CD4-positive, alpha-beta T cell treated with Interleukin-15 for 4 hours (primary cell): ENCODE measurements around the gene FBXO11.

ENCODE experiments used
- DNase-seq: peaks from one replicate; pipeline ENCODE4 v3.0.0-alpha.2; 2020; ENCODE audit warnings: low spot score

The FBXO11 gene

DNA sequence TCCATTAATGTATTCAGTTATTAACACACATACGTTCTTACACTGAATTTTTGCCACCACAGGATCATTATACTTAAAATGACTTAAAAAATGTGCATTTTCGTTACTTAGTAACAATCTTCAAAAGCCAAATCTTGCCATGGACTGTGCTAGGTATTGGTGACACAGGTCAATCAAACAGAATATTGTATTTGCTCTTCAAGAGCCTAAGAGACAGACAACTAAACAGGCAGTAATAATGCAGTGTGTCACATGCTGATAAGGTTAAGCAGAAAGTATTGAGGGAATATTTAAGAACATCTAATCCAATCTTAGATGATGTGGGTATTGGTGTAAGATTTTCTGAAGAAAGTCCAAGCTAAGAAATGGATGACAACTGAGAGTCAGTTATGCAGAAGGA, 56.9 kb downstream of the FBXO11 start:
- DNase-seq, result no peak

DNA sequence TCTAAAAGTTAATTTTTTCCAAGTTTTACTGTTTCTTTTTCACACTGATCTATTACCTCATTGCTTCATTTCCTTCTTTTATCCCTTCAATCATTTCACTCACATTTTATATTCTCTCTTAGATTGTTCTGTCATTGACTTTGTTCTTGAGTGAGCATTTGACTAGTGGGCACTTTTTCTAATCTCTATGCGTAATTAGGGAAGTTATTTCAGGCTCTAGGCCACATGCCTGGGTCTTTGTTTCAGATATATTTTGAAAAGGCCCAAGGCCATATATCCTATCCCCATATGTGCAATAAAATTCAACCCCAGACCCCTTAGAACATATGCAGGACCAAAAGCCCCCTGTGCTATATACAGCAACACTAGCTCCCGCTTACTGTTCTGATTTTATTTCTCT, 62.1 kb downstream of the FBXO11 start:
- no peak for DNase-seq

DNA sequence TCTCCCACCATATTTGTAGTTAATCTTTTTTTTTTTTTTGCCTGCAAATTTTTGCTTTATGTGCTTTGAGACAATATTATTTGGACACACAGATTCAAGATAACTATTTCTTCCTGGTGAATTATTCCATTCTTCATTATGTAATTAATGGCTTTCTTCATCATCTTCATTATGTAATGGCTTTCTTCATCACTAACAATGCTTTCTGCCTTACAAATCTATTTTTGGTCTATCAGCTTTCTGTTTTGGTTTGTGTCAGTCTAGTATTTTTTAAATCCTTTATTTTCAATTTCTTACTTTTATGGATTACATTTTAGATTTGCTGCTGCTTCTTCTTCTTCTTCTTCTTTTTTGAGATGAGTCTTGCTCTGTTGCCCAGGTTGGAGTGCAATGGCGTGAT, 62.9 kb downstream of the FBXO11 start:
- DNase-seq, result no peak

DNA sequence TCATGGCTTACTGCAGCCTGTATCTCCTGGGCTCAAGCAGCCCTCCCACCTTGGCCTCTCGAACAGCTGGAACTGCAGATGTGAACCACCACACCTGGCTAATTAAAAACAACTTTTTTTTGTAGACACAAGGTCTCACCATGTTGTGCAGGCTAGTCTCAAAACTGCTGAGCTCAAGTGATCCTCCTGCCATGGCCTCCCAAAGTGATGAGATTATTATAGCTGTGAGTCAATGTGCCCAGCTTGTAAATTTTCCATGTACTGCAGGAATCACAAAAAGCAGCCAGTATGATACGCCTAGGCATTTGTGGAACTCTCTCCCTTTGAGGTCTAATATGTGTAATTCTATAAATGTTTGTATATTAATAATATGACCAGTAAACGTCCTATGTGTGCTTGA, 63.5 kb downstream of the FBXO11 start:
- no peak for DNase-seq

DNA sequence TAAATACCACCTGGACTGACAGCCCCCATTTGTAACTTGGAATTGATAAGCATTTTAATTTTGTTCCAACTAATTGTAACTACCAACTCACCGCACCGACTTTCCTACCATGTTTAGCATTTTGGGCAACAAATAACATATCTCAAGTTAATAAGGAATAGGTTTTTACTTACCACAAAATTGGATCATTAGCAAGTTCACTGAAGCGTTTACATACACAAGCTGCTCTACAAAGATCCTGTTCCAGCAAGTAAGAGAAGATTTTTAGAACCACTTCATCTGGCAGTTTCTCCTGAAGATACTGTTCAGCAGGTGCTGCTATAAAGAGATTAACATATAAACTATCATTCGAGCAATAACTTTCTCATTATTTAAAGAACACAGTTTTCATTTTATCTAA, 67.6 kb downstream of the FBXO11 start:
- DNase-seq, result no peak

DNA sequence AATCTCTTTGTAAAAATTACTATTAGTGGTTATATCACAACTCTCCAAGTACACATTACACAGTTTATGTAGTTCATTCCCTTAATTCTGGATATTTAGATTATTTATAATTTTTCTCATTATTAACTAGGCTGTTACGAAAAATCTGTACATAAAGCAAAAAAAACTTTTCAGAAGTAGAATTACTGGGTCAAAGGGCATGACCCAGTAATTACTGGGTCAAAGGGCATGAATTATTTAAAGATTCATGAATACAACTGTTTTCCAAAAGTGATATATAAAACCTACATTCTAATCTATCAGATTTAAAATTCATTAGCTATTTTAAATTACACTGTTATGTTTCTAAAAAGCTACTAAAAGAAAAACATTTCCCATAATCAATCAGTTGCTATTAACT, 68.0 kb downstream of the FBXO11 start:
- no peak for DNase-seq

DNA sequence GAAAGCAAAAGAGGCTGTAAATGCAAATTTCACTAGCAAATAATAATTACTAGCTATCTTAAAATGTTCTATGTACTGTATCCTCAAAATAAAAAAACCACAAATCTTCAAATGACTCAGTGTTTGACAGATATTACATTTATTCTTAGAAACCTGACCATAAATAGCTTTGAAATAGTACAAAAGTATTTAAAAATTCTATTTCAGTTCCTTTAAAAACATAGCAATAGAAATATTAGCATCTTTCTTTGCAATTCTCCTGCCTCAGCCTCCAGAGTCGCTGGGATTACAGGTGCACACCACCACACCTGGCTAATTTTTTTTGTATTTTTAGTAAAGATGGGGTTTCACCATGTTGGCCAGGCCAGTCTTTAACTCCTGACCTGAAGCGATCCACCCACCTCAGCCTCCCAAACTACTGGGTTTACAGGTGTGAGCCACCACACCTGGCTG, 72.8 kb downstream of the FBXO11 start:
- no peak for DNase-seq

DNA sequence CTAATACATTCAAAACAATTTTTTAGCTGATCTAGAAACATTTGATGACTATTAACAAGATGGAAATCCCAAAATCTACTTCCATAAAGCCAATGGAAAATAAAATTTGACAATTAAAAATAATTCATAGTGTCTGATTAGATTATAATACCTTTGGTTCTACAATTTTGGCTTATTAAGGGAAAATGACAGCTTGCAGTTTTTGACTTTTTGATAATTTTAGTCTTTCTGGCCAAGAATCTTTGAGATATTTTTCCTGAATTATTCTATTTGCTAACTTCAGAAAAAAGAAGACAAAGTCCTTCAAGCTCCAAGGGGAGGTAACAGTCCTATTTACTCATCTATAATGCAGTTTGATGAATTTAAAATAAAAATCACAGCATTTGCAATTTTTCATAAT, 83.8 kb downstream of the FBXO11 start:
- no peak for DNase-seq

DNA sequence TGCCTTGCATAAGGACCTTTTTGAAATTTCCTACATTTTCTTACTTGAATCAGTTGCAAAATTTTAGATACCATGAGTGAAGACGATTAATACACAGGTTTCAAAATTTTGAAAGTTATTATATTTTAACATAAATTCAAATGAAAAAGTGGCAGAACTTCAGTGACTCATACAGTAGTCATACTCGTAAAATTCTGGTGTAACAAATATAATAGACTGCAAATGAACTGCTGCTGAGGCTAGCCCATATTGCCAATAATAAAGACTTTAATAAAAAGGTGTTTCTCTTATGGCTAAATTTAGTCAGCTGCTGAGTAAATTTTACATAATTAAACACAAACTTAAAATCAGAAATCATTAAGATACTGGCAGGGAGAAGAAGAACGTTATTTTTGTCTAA, 86.5 kb downstream of the FBXO11 start:
- no peak for DNase-seq

DNA sequence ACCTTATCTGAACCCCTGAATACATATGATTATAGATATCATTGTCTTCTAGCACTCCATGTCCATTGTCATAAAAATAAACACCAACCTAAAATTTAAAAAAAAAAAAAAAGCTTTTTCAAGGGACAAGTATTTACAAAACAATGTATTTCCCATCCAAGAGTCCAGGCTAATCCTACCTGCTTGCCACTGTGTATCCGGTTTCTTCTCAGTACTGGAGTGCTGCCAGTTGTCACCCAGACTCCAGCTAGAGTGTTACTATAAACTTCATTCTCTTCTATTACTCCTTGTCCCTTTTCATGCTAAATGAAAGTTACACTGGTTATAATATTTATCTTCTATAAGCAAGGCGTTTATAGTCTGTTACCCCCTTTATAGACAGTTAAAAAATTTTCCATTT, 87.5 kb downstream of the FBXO11 start:
- no peak for DNase-seq

DNA sequence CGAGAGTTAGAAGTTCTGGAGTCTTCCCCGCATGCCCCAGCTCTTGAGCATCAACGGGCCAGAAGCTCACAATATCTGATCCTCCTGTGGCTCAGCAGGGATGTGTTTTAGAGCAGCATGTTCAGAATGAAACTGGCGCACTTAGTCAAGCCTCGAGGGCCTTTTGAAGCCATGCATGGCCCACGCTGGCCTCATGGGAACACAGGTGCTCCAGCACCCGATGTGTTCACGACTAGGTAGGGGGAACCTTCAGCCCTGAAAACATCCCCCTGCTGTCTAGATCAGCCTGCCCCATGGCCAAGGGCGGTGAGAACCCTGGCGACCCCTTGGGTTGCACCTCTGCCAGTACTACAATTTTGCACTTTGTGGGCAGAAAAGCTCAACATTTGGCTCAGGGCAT, 90.5 kb downstream of the FBXO11 start:
- no peak for DNase-seq

DNA sequence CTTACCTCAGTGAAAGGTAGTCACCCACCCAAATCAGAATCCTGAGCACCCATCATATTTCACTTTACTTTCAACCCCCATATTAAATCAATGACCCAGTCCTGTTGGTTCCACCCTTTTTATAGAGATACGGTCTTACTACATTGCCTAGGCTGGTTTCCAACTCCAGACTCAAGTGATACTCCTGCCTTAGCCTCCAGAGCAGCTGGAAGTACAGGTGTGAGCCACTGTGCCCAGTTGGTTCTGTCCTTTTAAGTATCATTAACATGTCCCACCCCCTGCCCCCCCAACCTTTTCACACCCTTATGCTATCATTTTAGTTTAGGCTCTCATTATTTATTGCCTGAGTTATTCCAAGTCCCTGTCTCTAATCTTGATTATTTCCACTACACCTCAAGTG, 94.6 kb downstream of the FBXO11 start:
- no peak for DNase-seq

DNA sequence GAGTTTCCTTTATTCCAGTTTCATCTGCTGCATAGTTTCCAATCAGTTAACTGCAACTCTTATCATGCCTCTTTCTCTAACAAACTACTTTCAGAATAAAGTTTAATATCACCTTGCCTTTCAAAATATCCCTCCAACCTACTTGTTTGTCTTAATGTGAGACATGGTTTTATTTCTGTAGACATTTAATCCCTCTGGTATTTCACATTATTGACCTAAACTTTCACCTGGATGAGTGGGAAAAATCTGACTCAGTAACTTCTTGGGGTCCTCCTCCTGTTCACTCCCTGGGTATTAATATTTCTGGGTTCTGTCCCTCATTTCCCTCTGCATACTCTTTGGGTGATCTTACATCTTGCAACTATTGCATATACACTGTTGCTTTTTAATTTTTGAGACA, 95.4 kb downstream of the FBXO11 start:
- DNase-seq, result no peak

DNA sequence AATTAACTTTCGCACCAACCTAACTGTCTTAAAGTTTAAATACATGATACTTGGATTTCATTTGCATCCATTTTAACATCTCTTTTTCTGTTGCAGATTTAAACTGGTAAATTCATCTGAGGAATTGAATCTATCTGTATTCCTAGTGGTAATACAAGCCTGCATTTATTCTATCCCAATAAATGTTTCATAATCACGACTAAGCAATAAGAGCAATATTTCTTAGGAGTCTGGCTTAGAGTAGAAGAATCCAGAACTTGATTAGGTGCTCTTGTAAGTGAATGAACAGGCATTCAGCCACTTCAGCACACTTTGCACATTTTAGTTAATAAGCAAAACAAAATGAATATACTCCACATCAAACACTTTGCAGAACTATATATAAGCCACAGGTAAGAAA, 96.4 kb downstream of the FBXO11 start:
- DNase-seq, result no peak

DNA sequence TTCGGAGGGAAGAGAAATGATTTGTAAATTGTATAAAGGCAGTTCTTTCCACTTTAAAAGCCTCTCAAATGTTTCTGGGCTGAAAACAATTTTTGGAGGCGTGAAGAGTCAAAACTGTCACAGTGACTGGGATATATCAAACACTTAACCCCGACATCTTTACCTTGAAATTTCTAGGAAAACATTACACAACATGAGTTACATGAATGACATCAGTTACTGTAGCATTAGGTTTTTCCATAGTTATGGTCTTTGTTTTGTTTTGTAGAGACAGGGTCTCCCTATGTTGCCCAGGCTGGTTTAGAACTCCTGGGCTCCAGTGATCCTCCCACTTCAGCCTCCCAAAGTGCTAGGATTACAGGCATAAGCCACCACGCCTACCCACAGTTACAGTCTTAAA, 97.7 kb downstream of the FBXO11 start:
- DNase-seq, result no peak

DNA sequence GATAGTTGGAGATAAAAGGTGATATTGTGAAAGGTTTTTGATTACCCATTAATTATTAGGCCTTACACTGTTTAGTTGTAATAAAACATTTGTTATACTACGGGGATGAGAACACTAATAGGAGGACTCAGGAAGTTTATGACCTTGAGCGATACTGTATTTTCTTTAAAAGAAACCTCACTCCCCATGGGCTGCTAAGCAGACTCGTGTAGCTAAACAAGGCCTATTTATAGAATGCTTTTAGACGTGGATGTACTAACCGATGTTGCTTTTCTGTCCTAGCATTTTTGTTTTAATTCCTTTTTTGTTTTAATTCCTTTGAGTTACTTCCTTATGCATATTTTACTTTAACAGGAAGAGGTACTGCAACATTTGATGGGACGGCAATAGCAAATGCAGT, 100.4 kb downstream of the FBXO11 start:
- no peak for DNase-seq

DNA sequence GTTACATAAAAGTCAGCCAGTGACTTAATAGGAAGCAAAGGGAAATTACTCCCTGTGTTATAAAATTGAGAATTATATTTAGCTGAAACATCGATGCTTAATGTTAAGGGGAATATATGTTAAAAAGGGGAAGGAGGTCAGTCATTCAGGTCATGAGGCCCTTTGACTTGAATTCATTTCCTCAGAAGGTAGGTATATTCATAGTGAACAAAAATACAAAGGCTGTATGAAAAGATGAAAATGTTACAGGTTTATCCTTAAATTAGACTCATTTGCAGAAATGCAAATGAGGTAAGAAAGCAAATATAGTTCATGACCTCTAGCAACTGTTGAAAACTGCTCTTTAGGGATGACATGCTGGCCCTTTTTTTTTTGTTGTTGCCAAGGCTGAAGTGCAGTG, 102.5 kb downstream of the FBXO11 start:
- DNase-seq, result no peak

DNA sequence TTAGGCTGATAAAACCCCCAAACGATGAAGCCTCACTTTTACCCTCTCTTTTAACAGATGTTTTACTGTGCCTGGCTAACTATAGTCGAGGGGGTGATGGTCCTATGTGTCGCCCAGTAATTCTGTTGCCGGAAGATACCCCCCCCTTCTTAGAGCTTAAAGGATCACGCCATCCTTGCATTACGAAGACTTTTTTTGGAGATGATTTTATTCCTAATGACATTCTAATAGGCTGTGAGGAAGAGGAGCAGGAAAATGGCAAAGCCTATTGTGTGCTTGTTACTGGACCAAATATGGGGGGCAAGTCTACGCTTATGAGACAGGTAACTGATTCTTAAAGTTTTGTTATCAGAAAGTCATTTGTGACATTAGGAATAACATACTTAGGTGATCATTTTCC, 102.9 kb downstream of the FBXO11 start:
- DNase-seq, result no peak

DNA sequence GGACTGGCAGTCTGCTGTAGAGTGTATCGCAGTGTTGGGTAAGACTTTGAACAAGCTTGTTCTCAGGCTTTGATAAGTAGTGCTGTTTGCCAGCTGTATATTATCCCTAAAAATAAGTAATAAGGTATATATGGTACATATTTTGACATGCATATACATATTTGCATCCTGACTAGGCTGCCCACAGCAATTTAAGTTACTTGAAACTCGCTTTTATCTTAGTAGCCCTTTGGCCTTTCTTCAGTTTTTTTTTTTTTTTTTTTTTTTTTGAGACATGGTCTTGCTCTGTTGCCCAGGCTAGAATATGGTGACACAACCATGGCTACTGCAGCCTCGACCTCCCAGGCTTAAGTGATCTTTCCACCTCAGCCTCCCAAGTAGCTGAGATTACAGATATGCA, 105.2 kb downstream of the FBXO11 start:
- DNase-seq, result no peak

DNA sequence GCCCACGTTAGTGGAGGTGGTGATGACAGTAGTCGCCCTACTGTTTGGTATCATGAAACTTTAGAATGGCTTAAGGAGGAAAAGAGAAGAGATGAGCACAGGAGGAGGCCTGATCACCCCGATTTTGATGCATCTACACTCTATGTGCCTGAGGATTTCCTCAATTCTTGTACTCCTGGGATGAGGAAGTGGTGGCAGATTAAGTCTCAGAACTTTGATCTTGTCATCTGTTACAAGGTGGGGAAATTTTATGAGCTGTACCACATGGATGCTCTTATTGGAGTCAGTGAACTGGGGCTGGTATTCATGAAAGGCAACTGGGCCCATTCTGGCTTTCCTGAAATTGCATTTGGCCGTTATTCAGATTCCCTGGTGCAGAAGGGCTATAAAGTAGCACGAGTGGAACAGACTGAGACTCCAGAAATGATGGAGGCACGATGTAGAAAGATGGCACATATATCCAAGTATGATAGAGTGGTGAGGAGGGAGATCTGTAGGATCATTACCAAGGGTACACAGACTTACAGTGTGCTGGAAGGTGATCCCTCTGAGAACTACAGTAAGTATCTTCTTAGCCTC, 107.2 kb downstream of the FBXO11 start:
- no peak for DNase-seq

DNA sequence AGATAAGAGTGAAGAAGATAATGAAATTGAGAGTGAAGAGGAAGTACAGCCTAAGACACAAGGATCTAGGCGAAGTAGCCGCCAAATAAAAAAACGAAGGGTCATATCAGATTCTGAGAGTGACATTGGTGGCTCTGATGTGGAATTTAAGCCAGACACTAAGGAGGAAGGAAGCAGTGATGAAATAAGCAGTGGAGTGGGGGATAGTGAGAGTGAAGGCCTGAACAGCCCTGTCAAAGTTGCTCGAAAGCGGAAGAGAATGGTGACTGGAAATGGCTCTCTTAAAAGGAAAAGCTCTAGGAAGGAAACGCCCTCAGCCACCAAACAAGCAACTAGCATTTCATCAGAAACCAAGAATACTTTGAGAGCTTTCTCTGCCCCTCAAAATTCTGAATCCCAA, 107.7 kb downstream of the FBXO11 start:
- DNase-seq, result no peak

DNA sequence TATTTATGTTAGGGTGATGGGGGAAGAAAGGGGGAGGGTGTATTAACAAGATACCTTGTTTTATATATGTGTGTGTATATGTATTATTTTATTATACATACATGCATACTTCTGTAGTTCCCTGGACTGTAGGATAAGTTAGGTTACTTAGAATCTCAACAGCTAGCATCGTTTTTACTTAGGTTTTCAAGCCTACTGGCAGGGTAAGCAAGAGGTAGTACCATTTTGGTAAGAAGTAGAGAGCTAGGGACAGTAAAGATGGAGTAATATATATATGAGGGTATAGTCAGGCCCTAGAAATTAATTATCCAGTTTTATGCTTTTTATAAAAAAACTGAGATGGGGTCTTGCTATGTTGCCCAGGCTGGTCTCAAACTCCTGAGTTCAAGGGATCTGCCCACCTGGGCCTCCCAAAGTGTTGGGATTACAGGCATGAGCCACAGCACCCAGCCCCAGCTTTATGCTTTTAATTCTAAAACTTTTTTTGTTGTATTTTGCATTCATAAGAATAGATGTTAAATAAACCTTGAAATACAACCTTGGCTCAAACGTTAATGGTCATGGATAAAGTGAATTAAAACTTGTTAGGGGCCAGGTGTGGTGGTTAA, 110.1 kb downstream of the FBXO11 start:
- DNase-seq, result no peak

DNA sequence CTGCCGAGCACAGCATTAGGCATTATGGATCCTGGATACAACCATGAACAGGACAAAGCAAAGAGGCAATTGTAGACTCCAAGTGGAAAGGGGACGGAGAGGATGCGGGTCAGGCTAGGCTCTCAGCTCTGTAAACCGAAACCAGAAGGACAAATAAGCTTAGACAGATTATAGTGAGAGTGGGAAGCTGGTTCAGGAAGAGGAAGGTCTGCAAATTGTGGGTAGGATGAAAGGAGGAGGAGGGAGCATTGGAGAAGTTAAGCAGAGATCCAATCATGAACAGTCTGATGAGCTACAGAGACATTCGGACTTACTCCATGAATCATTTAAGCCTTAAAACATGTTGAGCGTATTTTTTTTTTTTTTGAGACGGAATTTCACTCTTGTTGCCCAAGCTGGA, 120.3 kb downstream of the FBXO11 start:
- no peak for DNase-seq

DNA sequence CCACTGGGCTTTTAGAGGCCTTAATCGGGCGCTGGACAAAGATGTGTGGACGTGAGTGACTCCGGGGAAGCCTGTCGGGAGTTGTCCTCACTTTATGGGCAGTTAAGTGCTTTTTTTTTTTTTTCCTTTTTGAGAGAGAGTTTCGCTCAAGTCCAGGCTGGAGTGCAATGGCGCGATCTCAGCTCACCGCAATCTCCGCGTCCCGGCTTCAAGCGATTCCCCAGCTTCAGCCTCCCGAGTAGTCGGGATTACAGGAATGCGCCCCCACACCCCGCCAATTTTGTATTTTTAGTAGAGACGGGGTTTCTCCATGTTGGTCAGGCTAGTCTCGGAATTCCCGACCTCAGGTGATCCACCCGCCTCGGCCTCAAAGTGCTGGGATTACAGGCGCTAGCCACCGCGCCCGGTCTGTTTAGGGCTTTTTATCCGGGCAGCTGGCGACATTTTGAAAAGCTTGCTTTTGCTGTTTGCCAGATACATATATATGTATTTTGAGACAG, 121.9 kb downstream of the FBXO11 start:
- no peak for DNase-seq
